Hematopoietic multipotent progenitor cell (in vitro differentiated cells): ENCODE data around the gene ODAPH. TPM values are rescaled to one million over a fixed set of nuclear protein-coding genes. Genes with fewer than 3 reads are reported as not detected.

Experiments used
- total RNA-seq: library from RNA; depleted of rRNA; stranded (reverse); fragments of >200 nt; gene quantifications from one replicate; pipeline ENCODE4 v1.2.3, GENCODE V29; 2012

ODAPH gene
- total RNA-seq, 1 donor, result not detected

Other genes starting within 250 kb of the ODAPH start
- gene RCHY1, start 41.7 kb upstream of the ODAPH start, total RNA-seq, result 17.0 TPM
- gene THAP6, start 41.6 kb upstream of the ODAPH start, total RNA-seq, result 7.3 TPM
- 0.27 TPM for gene CDKL2, start 74.5 kb downstream of the ODAPH start, total RNA-seq
- gene G3BP2, start 117.3 kb downstream of the ODAPH start, total RNA-seq, result 49.0 TPM
- gene USO1, start 168.5 kb downstream of the ODAPH start, total RNA-seq, result 23.7 TPM